Central memory CD4-positive, alpha-beta T cell (primary cell): ENCODE results near the gene KCNJ10.
"Not testable (repeated sequence)": the region's sequence is repeated elsewhere in the genome, so short reads cannot be mapped to it uniquely, and the experiment has no call there.

Experiments used
- DNase-seq: peaks from one replicate; pipeline ENCODE4 v3.0.0; 2022
- total RNA-seq, 3 experiments: gene quantifications; one replicate each; lab custom pipeline; 2026; lab: John Stamatoyannopoulos, UW

Gene KCNJ10
- total RNA-seq, result 0 to 0.05 (median 0) reads per million in 3 experiments

- no peak for DNase-seq
Observed at GRCh38 chr1:160069460-160070231, at the start of gene KCNJ10. TSS of gene KCNJ10 (minus strand) at chr1:160070160. CDS start at chr1:160042532, 27,628 bp downstream.

GRCh38 chr1:160118928-160119327, 49.0 kb upstream of the KCNJ10 start:
- DNase-seq, result no peak

GRCh38 chr1:160117709-160118183, 47.8 kb upstream of the KCNJ10 start:
- DNase-seq, result no peak

GRCh38 chr1:160117300-160117699, 47.3 kb upstream of the KCNJ10 start:
- DNase-seq, result no peak

GRCh38 chr1:160116283-160117147, 46.6 kb upstream of the KCNJ10 start:
- DNase-seq, result no peak

- DNase-seq, result no peak
Observed at GRCh38 chr1:160115545-160116282, 45.8 kb upstream of the KCNJ10 start, which contains the start of gene ATP1A2. TSS of gene ATP1A2 (plus strand) at chr1:160115759. CDS start at chr1:160115862, 103 bp downstream.

- no peak for DNase-seq
Observed at GRCh38 chr1:160114085-160114484, 44.1 kb upstream of the KCNJ10 start.

- DNase-seq, result no peak
Observed at GRCh38 chr1:160113407-160113806, 43.4 kb upstream of the KCNJ10 start.

GRCh38 chr1:160112357-160112756, 42.4 kb upstream of the KCNJ10 start:
- DNase-seq, result no peak

- DNase-seq, result not testable (repeated sequence)
Observed at GRCh38 chr1:160111462-160111861, 41.5 kb upstream of the KCNJ10 start.

GRCh38 chr1:160109686-160110085, 39.7 kb upstream of the KCNJ10 start:
- DNase-seq, result no peak

- no peak for DNase-seq
Observed at GRCh38 chr1:160108888-160109662, 39.1 kb upstream of the KCNJ10 start.

GRCh38 chr1:160107512-160107911, 37.6 kb upstream of the KCNJ10 start:
- no peak for DNase-seq

GRCh38 chr1:160105155-160105554, 35.2 kb upstream of the KCNJ10 start:
- no peak for DNase-seq

GRCh38 chr1:160104486-160104885, 34.5 kb upstream of the KCNJ10 start:
- no peak for DNase-seq

GRCh38 chr1:160103658-160104408, 33.9 kb upstream of the KCNJ10 start:
- DNase-seq, result no peak

- DNase-seq, result no peak
Observed at GRCh38 chr1:160101717-160102522, 32.0 kb upstream of the KCNJ10 start.

- DNase-seq, result peak; percentile 69
Observed at GRCh38 chr1:160101037-160101716, 31.2 kb upstream of the KCNJ10 start.

- no peak for DNase-seq
Observed at GRCh38 chr1:160099716-160100375, 29.9 kb upstream of the KCNJ10 start.
